HepG2 (cell line): ENCODE results near the gene KDM2B. TPM values are rescaled to one million over a fixed set of nuclear protein-coding genes. Genes with fewer than 3 reads are reported as not detected.

Experiments used
- BRCA1 ChIP-seq: sonication (generic); formaldehyde crosslinking; IDR thresholded peaks from 2 replicates; pipeline ENCODE4 v1.4.0; 2020; ENCODE audit warnings: missing genetic modification reagents
- E2F2 ChIP-seq: sonication (generic); formaldehyde crosslinking; IDR thresholded peaks from 2 replicates; pipeline ENCODE4 v1.4.0; 2020; ENCODE audit warnings: missing genetic modification reagents, borderline replicate concordance
- GMEB2 ChIP-seq: IDR thresholded peaks from 2 replicates; pipeline ENCODE4 v1.6.1; 2016; ENCODE audit warnings: missing biosample characterization, missing genetic modification reagents, low read depth
- HOXA7 ChIP-seq: sonication (generic); formaldehyde crosslinking; IDR thresholded peaks from 2 replicates; pipeline ENCODE4 v1.8.1; 2022; ENCODE audit warnings: mild to moderate bottlenecking, missing genetic modification reagents, moderate library complexity
- NFE2L1 ChIP-seq: sonication (generic); formaldehyde crosslinking; IDR thresholded peaks from 2 replicates; pipeline ENCODE4 v1.4.0; 2020; ENCODE audit warnings: missing genetic modification reagents, mild to moderate bottlenecking, borderline replicate concordance
- TEAD2 ChIP-seq: sonication (generic); formaldehyde crosslinking; IDR thresholded peaks from 2 replicates; pipeline ENCODE4 v1.9.0; 2021; ENCODE audit warnings: missing genetic modification reagents
- ZNF558 ChIP-seq: sonication (generic); formaldehyde crosslinking; IDR thresholded peaks from 2 replicates; pipeline ENCODE4 v1.9.0; 2022; ENCODE audit warnings: mild to moderate bottlenecking, missing genetic modification reagents, borderline replicate concordance
- ZNF563 ChIP-seq: sonication (generic); formaldehyde crosslinking; IDR thresholded peaks from 2 replicates; pipeline ENCODE4 v1.8.0; 2022; ENCODE audit warnings: mild to moderate bottlenecking, moderate library complexity, missing genetic modification reagents
- ZNF646 ChIP-seq: sonication (generic); formaldehyde crosslinking; IDR thresholded peaks from 2 replicates; pipeline ENCODE4 v1.9.0; 2021; ENCODE audit warnings: mild to moderate bottlenecking, missing genetic modification reagents
- ZNF710 ChIP-seq: sonication (generic); formaldehyde crosslinking; IDR thresholded peaks from 2 replicates; pipeline ENCODE4 v1.5.0; 2020; ENCODE audit warnings: mild to moderate bottlenecking, missing genetic modification reagents, borderline replicate concordance
- ZNF75D ChIP-seq: sonication (generic); formaldehyde crosslinking; IDR thresholded peaks from 2 replicates; pipeline ENCODE4 v1.8.1; 2023; ENCODE audit warnings: missing genetic modification reagents, mild to moderate bottlenecking, borderline replicate concordance
- ZNF766 ChIP-seq: sonication (generic); formaldehyde crosslinking; IDR thresholded peaks from 2 replicates; pipeline ENCODE4 v1.5.0; 2020; ENCODE audit warnings: missing genetic modification reagents, borderline replicate concordance
- ZNF775 ChIP-seq: sonication (generic); formaldehyde crosslinking; IDR thresholded peaks from 2 replicates; pipeline ENCODE4 v1.4.0; 2020; ENCODE audit warnings: missing genetic modification reagents, mild to moderate bottlenecking, moderate library complexity, borderline replicate concordance
- polyA plus RNA-seq, 8 experiments: library from polyadenylated mRNA; depleted of rRNA in 3 of 8; stranded (reverse) in 7 of 8; unstranded in 1 of 8; fragments of >200 nt; fragmentation: Illumina TruSeq in 4 of 8; extraction: Trizol in 4 of 8; gene quantifications; 2 replicates each; pipeline versions ENCODE4 v1.2.1 to v1.2.3, GENCODE V29; 2011 to 2016; ENCODE audit warnings: low read depth in 4 of 8, missing spikeins in 1 of 8, mixed read lengths in 1 of 8; ENCODE audit not compliant: insufficient read depth in 1 of 8
- total RNA-seq, 5 experiments: library from RNA; depleted of rRNA; stranded (reverse); fragments of >200 nt; fragmentation: Illumina TruSeq; extraction: Trizol; gene quantifications; 2 replicates each; pipeline ENCODE4 v1.2.3, GENCODE V29; 2016; ENCODE audit warnings: low read depth in 1 of 5

Gene KDM2B
- total and polyA plus RNA-seq, 2 of the 13 experiments (the other 11 are each of a cell fraction or from before 2014, with no cell fraction given) = 17.5 to 26.1 TPM

- peak; percentile 98 for TF ChIP-seq GMEB2 (CRISPR knock-in tag)
- no peak for TF ChIP-seq ZNF710 (CRISPR knock-in tag)
- no peak for TF ChIP-seq ZNF766 (CRISPR knock-in tag)
- TF ChIP-seq ZNF775 (CRISPR knock-in tag) = no peak
- peak; percentile 53; the same call in 1 of the 2 replicates for TF ChIP-seq ZNF558 (CRISPR knock-in tag)
- TF ChIP-seq TEAD2 (CRISPR knock-in tag) = no peak
- peak; percentile 52; the same call in 1 of the 2 replicates for TF ChIP-seq ZNF75D (CRISPR knock-in tag)
- no peak for TF ChIP-seq E2F2 (CRISPR knock-in tag)
- TF ChIP-seq ZNF646 = 0 out of 2 replicates have a peak, but pooled peaks have one; percentile 62
- no peak for TF ChIP-seq NFE2L1
- TF ChIP-seq HOXA7 (CRISPR knock-in tag) = no peak
- TF ChIP-seq BRCA1 (CRISPR knock-in tag) = no peak
- peak; percentile 56; the same call in 1 of the 2 replicates for TF ChIP-seq ZNF563 (CRISPR knock-in tag)
Measured at GRCh38 chr12:121399391-121400331, 181.2 kb downstream of the KDM2B start, which contains the start of gene RNF34 (continued).
